ENCODE measurements around the gene CNTNAP2.

DNA sequence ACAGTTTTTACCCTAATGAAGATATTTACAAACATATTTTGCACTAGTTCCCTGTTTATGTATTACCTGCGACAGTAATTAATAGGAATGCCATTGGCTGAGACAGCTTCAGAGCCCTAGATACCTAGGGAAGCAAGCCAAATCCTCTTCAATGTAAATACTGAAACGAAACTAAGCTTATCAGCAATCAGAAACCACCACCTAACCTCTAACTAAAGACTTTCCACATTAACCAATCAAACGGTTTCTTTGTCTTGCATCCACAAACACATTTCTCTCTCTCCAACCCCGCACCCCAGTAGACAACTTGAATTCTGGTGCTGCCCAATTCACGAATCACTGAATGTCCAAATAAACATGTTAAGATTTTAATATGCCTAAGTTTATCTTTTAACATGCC is 1999.6 kb downstream of the CNTNAP2 start:
- no peak for TF ChIP-seq POLR2A (IDR thresholded peaks at IDR 0.05)
- TF ChIP-seq, protein P1, sequence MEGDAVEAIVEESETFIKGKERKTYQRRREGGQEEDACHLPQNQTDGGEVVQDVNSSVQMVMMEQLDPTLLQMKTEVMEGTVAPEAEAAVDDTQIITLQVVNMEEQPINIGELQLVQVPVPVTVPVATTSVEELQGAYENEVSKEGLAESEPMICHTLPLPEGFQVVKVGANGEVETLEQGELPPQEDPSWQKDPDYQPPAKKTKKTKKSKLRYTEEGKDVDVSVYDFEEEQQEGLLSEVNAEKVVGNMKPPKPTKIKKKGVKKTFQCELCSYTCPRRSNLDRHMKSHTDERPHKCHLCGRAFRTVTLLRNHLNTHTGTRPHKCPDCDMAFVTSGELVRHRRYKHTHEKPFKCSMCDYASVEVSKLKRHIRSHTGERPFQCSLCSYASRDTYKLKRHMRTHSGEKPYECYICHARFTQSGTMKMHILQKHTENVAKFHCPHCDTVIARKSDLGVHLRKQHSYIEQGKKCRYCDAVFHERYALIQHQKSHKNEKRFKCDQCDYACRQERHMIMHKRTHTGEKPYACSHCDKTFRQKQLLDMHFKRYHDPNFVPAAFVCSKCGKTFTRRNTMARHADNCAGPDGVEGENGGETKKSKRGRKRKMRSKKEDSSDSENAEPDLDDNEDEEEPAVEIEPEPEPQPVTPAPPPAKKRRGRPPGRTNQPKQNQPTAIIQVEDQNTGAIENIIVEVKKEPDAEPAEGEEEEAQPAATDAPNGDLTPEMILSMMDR (IDR thresholded peaks at IDR 0.05 in 4 of 5, conservative IDR thresholded peaks at IDR 0.05 in 1 of 5) = no peak

Data from gastrocnemius medialis (tissue), 4 donors.